Suppressor macrophage treated with lipopolysaccharide for 4 hours (primary cell): ENCODE results near the gene FKBP5.

Source experiments
- DNase-seq: peaks from one replicate; pipeline ENCODE4 v3.0.0-alpha.2; 2020

FKBP5 gene

GRCh38 chr6:35651244-35651643 is 37.5 kb downstream of the FKBP5 start:
- no peak for DNase-seq

- DNase-seq, result no peak
Observed at GRCh38 chr6:35650015-35650414, 38.7 kb downstream of the FKBP5 start.

- no peak for DNase-seq
Observed at GRCh38 chr6:35648203-35648602, 40.5 kb downstream of the FKBP5 start.

GRCh38 chr6:35647400-35647799 is 41.3 kb downstream of the FKBP5 start:
- DNase-seq, result no peak

- no peak for DNase-seq
Observed at GRCh38 chr6:35643162-35643535, 45.6 kb downstream of the FKBP5 start.

GRCh38 chr6:35642471-35643161 is 46.1 kb downstream of the FKBP5 start:
- peak; percentile 21 for DNase-seq

GRCh38 chr6:35640017-35640664 is 48.6 kb downstream of the FKBP5 start:
- no peak for DNase-seq

- DNase-seq, result no peak
Observed at GRCh38 chr6:35638679-35639078, 50.0 kb downstream of the FKBP5 start.

GRCh38 chr6:35637911-35638310 is 50.8 kb downstream of the FKBP5 start:
- no peak for DNase-seq

GRCh38 chr6:35635601-35636597 is 52.8 kb downstream of the FKBP5 start:
- DNase-seq, result no peak

GRCh38 chr6:35634316-35634715 is 54.4 kb downstream of the FKBP5 start:
- no peak for DNase-seq

GRCh38 chr6:35633579-35634089 is 55.1 kb downstream of the FKBP5 start:
- DNase-seq, result no peak

GRCh38 chr6:35629876-35630378 is 58.8 kb downstream of the FKBP5 start:
- DNase-seq, result no peak

- peak; percentile 23 for DNase-seq
Observed at GRCh38 chr6:35626401-35626800, 62.3 kb downstream of the FKBP5 start.

- no peak for DNase-seq
Observed at GRCh38 chr6:35624341-35625070, 64.2 kb downstream of the FKBP5 start.

GRCh38 chr6:35622283-35622682 is 66.4 kb downstream of the FKBP5 start:
- no peak for DNase-seq

- no peak for DNase-seq
Observed at GRCh38 chr6:35620706-35621105, 68.0 kb downstream of the FKBP5 start.

- DNase-seq, result no peak
Observed at GRCh38 chr6:35613762-35614161, 75.0 kb downstream of the FKBP5 start.

- no peak for DNase-seq
Observed at GRCh38 chr6:35611240-35611639, 77.5 kb downstream of the FKBP5 start.

GRCh38 chr6:35610830-35611229 is 77.9 kb downstream of the FKBP5 start:
- no peak for DNase-seq

GRCh38 chr6:35609588-35609987 is 79.1 kb downstream of the FKBP5 start:
- peak; percentile 46 for DNase-seq

- DNase-seq, result no peak
Observed at GRCh38 chr6:35607517-35608233, 81.0 kb downstream of the FKBP5 start.
